Stomach (tissue), 9 donors: ENCODE results near the gene MTM1. TPM values are rescaled to one million over a fixed set of nuclear protein-coding genes. Genes with fewer than 3 reads are reported as not detected.

Experiments used
- DNase-seq, 2 donors: peaks; one replicate each; pipeline versions ENCODE4 v3.0.0 to v3.0.0-alpha.2; 2013 to 2019
- H3K27ac ChIP-seq, 5 donors: fragments of 200-600 bp in 4 of 5; sonication (generic) in 4 of 5; one replicate each; pipeline ENCODE4 v1.5.1; 2013 to 2019; ENCODE audit warnings: mild to moderate bottlenecking in 1 of 5, moderate library complexity in 1 of 5
- H3K27me3 ChIP-seq, 3 donors: fragments of 200-600 bp; sonication (generic); one replicate each; pipeline ENCODE4 v1.5.1; 2017 to 2019; ENCODE audit warnings: mixed run types in 1 of 3
- H3K36me3 ChIP-seq, 4 donors: fragments of 200-600 bp; sonication (generic); 1 replicate in 3 of 4; 2 replicates in 1 of 4; pipeline ENCODE4 v1.5.1; 2016 to 2019
- H3K4me1 ChIP-seq, 4 donors: fragments of 200-600 bp; sonication (generic); one replicate each; pipeline ENCODE4 v1.5.1; 2016 to 2019
- H3K4me3 ChIP-seq, 4 donors: fragments of 200-600 bp; sonication (generic) in 3 of 4; one replicate each; pipeline ENCODE4 v1.5.1; 2016 to 2019; ENCODE audit warnings: mild to moderate bottlenecking in 1 of 4
- H3K9me3 ChIP-seq, 4 donors: fragments of 200-600 bp; sonication (generic); one replicate each; pipeline ENCODE4 v1.5.1; 2016 to 2019
- EP300 ChIP-seq: sonication (generic); formaldehyde crosslinking; IDR thresholded peaks from one replicate; pipeline ENCODE4 v1.6.1; 2017; ENCODE audit warnings: antibody characterized with exemption
- POLR2A ChIP-seq, 4 donors: fragments of 450-650 bp; IDR thresholded peaks; one replicate each; pipeline ENCODE4 v1.6.1; 2016; ENCODE audit warnings: antibody characterized with exemption in 4 of 4, control low read depth in 2 of 4, mild to moderate bottlenecking in 1 of 4, moderate library complexity in 1 of 4
- POLR2AphosphoS5 ChIP-seq, 3 donors: sonication (generic); formaldehyde crosslinking; IDR thresholded peaks; one replicate each; pipeline ENCODE4 v1.6.1; 2016; ENCODE audit warnings: antibody characterized with exemption in 3 of 3
- WGBS, 5 donors: extraction: QIAGEN DNeasy Blood & Tissue Kit in 3 of 5; methylation state at CpG; one replicate each; pipeline versions ENCODE4 v1.1.5 to v1.1.7; 2013 to 2018; 5-methylcytosine and 5-hydroxymethylcytosine counted together
- intact Hi-C: fragments of 100-400 bp; cut with DNase I; formaldehyde crosslinking; loops from one replicate; pipeline ENCODE4 v1.15.1; 2023; ENCODE audit warnings: low total_unique reads
- polyA plus RNA-seq, 3 donors: library from polyadenylated mRNA; stranded (reverse); fragments of 200-250 nt; gene quantifications; one replicate each; pipeline ENCODE4 v1.2.3, GENCODE V29; 2013
- total RNA-seq, 5 donors: library from RNA; depleted of rRNA; stranded (reverse); fragments of >200 nt; gene quantifications; one replicate each; pipeline versions ENCODE4 v1.1.0 to v1.2.3, GENCODE V29; 2014 to 2016
- TF ChIP-seq, protein P1 (sequence below), 7 experiments: fragments of 450-650 bp in 4 of 7; fragments of 200-600 bp in 3 of 7; sonication (generic) in 3 of 7; IDR thresholded peaks; one replicate each; pipeline ENCODE4 v1.5.1; 2016 to 2019; ENCODE audit warnings: antibody characterized with exemption in 7 of 7, control low read depth in 2 of 7, mild to moderate bottlenecking in 1 of 7
- donor health status: healthy with polysubstance abuse.
- donor health status: Bipolar disorder and iron deficiency.
- donor health status: healthy.

MTM1 gene
- total and polyA plus RNA-seq, 8 donors: 3.5 to 28.0 (median 6.7) TPM

DNA sequence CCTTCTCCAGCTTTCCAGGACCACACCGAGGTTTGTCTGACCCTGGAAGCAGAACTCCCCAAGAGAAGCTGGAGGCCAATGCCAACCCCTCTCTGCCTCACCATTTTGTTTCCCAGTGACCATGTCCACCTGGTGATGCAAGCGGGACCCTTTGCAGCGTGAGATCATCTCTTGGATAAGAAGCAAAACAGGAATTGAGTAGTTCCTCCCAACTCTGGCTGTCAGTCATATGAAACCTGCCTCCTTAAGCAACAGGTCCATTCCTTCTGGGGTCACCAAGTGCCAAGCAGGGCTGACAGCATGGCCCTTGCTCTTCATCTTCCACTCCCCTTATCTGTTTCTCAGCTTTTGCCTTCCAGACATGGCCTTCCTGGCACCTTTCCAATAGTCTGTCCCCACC, 41.3 kb upstream of the MTM1 start:
- WGBS, 5 donors: 69 to 95% (median 88%) methylated on average over 2 to 3 of the region's 3 CpGs
- intact Hi-C loops: no loop called here
- TF ChIP-seq, protein P1, sequence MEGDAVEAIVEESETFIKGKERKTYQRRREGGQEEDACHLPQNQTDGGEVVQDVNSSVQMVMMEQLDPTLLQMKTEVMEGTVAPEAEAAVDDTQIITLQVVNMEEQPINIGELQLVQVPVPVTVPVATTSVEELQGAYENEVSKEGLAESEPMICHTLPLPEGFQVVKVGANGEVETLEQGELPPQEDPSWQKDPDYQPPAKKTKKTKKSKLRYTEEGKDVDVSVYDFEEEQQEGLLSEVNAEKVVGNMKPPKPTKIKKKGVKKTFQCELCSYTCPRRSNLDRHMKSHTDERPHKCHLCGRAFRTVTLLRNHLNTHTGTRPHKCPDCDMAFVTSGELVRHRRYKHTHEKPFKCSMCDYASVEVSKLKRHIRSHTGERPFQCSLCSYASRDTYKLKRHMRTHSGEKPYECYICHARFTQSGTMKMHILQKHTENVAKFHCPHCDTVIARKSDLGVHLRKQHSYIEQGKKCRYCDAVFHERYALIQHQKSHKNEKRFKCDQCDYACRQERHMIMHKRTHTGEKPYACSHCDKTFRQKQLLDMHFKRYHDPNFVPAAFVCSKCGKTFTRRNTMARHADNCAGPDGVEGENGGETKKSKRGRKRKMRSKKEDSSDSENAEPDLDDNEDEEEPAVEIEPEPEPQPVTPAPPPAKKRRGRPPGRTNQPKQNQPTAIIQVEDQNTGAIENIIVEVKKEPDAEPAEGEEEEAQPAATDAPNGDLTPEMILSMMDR (IDR thresholded peaks at IDR 0.05): no peak
- no peak for TF ChIP-seq POLR2A (IDR thresholded peaks at IDR 0.05)
- TF ChIP-seq POLR2AphosphoS5 (IDR thresholded peaks at IDR 0.05): no peak
- TF ChIP-seq EP300: no peak
- Histone ChIP-seq H3K4me3 (no peak overlapping the region), H3K36me3 (no peaks in the 10 kb centered on the region), H3K9me3 (no peaks in the 10 kb centered on the region), H3K27me3 (no peaks in the 10 kb centered on the region), H3K27ac (no peak overlapping the region), H3K4me1 (no peaks in the 10 kb centered on the region)
- DNase-seq: no peak

- WGBS, 5 donors: 87 to 98% (median 91%) methylated on average over 3 of the region's 3 CpGs
- Histone ChIP-seq H3K27me3 (no peaks in the 10 kb centered on the region), H3K9me3 (no peaks in the 10 kb centered on the region), H3K4me1 (no peaks in the 10 kb centered on the region), H3K36me3 (no peaks in the 10 kb centered on the region), H3K4me3 (no peak overlapping the region), H3K27ac (no peak overlapping the region)
- intact Hi-C loops: no loop called here
- TF ChIP-seq EP300 (no peak), POLR2A (IDR thresholded peaks at IDR 0.05) (no peak), POLR2AphosphoS5 (IDR thresholded peaks at IDR 0.05) (no peak)
- TF ChIP-seq, protein P1 (IDR thresholded peaks at IDR 0.05): no peak
- no peak for DNase-seq
Measured at GRCh38 chrX:150529587-150529986, 38.8 kb upstream of the MTM1 start.

- TF ChIP-seq EP300 (no peak), POLR2AphosphoS5 (IDR thresholded peaks at IDR 0.05) (no peak), POLR2A (IDR thresholded peaks at IDR 0.05) (no peak)
- TF ChIP-seq, protein P1 (IDR thresholded peaks at IDR 0.05): no peak
- Histone ChIP-seq H3K27me3 (no peaks in the 10 kb centered on the region), H3K36me3 (no peaks in the 10 kb centered on the region), H3K27ac (no peak overlapping the region), H3K4me3 (no peak overlapping the region), H3K4me1 (no peaks in the 10 kb centered on the region), H3K9me3 (no peaks in the 10 kb centered on the region)
- DNase-seq: no peak
- intact Hi-C loops: no loop called here
- WGBS, 5 donors: 76 to 92% (median 84%) methylated on average over 7 of the region's 7 CpGs
Measured at GRCh38 chrX:150530821-150531220, 37.6 kb upstream of the MTM1 start.

- Histone ChIP-seq H3K27me3 (no peaks in the 10 kb centered on the region), H3K27ac (no peak overlapping the region), H3K4me1 (no peaks in the 10 kb centered on the region), H3K4me3 (no peak overlapping the region), H3K9me3 (peaks cover 0 to 3% (median under 1%) of the 10 kb centered on the region in 4 donors), H3K36me3 (no peaks in the 10 kb centered on the region)
- no peak for DNase-seq
- intact Hi-C loops: no loop called here
- WGBS, 5 donors: 74 to 100% (median 88%) methylated on average over 1 to 4 of the region's 4 CpGs
- TF ChIP-seq, protein P1 (IDR thresholded peaks at IDR 0.05): no peak
- TF ChIP-seq EP300: no peak
- no peak for TF ChIP-seq POLR2A (IDR thresholded peaks at IDR 0.05)
- TF ChIP-seq POLR2AphosphoS5 (IDR thresholded peaks at IDR 0.05): no peak
Measured at GRCh38 chrX:150531467-150531866, 37.0 kb upstream of the MTM1 start.
